SK-N-SH treated with all-trans-retinoic acid at 6 μM for 48 hours (cell line): Measurements from ENCODE around the gene THAP2.

Experiments
- ARNTL ChIP-seq: fragments of 450-650 bp; formaldehyde crosslinking; IDR thresholded peaks from 2 replicates; pipeline ENCODE4 v1.5.0; 2020; ENCODE audit warnings: low read depth, mild to moderate bottlenecking, moderate library complexity, borderline replicate concordance
- ESRRG ChIP-seq: fragments of 250-450 bp; sonication (Bioruptor Pico); IDR thresholded peaks from 2 replicates; pipeline ENCODE4 v1.6.1; 2021; ENCODE audit warnings: mild to moderate bottlenecking
- GLIS3 ChIP-seq: fragments of 250-450 bp; sonication (Bioruptor Pico); IDR thresholded peaks from 2 replicates; pipeline ENCODE4 v1.5.0; 2020; ENCODE audit warnings: mild to moderate bottlenecking, moderate library complexity
- SNAI2 ChIP-seq: fragments of 250-450 bp; sonication (Bioruptor Pico); IDR thresholded peaks from 2 replicates; pipeline ENCODE4 v1.5.0; 2020; ENCODE audit warnings: mild to moderate bottlenecking, moderate library complexity
- TCF4 ChIP-seq: fragments of 250-450 bp; sonication (Bioruptor Pico); IDR thresholded peaks from 2 replicates; pipeline ENCODE4 v1.8.0; 2021; ENCODE audit warnings: mild to moderate bottlenecking, moderate library complexity, borderline replicate concordance
- ZC3H10 ChIP-seq: fragments of 250-450 bp; sonication (Bioruptor Pico); IDR thresholded peaks from 2 replicates; pipeline ENCODE4 v1.5.1; 2021; ENCODE audit warnings: mild to moderate bottlenecking, moderate library complexity
- ZFP30 ChIP-seq: fragments of 450-650 bp; formaldehyde crosslinking; IDR thresholded peaks from 2 replicates; pipeline ENCODE4 v1.5.0; 2022; ENCODE audit warnings: mild to moderate bottlenecking, moderate library complexity
- ZNF565 ChIP-seq: fragments of 450-650 bp; formaldehyde crosslinking; conservative IDR thresholded peaks from 2 replicates; pipeline ENCODE4 v1.5.0; 2020; ENCODE audit warnings: low read depth, mild to moderate bottlenecking, moderate library complexity
- ZNF70 ChIP-seq: fragments of 450-650 bp; formaldehyde crosslinking; IDR thresholded peaks from 2 replicates; pipeline ENCODE4 v1.5.0; 2020; ENCODE audit warnings: mild to moderate bottlenecking, moderate library complexity
- ZNF8 ChIP-seq: fragments of 450-650 bp; formaldehyde crosslinking; IDR thresholded peaks from 2 replicates; pipeline ENCODE4 v1.5.0; 2020; ENCODE audit warnings: mild to moderate bottlenecking, moderate library complexity
- TF ChIP-seq, protein P1 (sequence below): fragments of 250-450 bp; sonication (Bioruptor Pico); IDR thresholded peaks from 2 replicates; pipeline ENCODE4 v1.8.0; 2020; ENCODE audit warnings: mild to moderate bottlenecking, moderate library complexity, borderline replicate concordance
- TF ChIP-seq, protein P2 (sequence below): fragments of 250-450 bp; sonication (Bioruptor Pico); IDR thresholded peaks from 2 replicates; pipeline ENCODE4 v1.8.0; 2021; ENCODE audit warnings: low read depth, mild to moderate bottlenecking, moderate library complexity, borderline replicate concordance
- TF ChIP-seq, protein P3 (sequence below): fragments of 250-450 bp; sonication (Bioruptor Pico); IDR thresholded peaks from 2 replicates; pipeline ENCODE4 v1.5.1; 2020; ENCODE audit warnings: low read depth, mild to moderate bottlenecking, moderate library complexity
- TF ChIP-seq, protein P4 (sequence below): fragments of 250-450 bp; sonication (Bioruptor Pico); IDR thresholded peaks from 2 replicates; pipeline ENCODE4 v1.5.0; 2020; ENCODE audit warnings: mild to moderate bottlenecking, moderate library complexity

DNA sequence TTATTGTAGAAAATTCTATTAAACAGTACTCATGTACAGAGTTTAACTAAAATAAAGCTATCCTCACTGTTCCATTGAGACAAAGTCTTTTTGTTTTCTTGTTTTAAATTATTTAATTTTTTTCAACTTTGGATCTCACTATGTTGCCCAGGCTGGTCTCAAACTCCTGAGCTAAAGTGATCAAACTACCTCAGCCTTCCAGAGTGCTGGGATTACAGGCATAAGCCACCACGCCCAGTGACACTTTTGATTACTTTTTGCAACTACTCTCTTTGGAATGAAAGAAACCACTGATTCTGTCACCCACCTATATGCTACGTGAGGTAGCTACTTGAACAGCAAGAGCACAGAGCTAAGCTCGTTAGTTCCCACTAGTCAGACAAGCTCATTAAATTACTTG is 17.6 kb upstream of the THAP2 start:
- no peak for TF ChIP-seq ZNF565
- TF ChIP-seq TCF4 (CRISPR knock-in tag): no peak
- TF ChIP-seq, protein P1, sequence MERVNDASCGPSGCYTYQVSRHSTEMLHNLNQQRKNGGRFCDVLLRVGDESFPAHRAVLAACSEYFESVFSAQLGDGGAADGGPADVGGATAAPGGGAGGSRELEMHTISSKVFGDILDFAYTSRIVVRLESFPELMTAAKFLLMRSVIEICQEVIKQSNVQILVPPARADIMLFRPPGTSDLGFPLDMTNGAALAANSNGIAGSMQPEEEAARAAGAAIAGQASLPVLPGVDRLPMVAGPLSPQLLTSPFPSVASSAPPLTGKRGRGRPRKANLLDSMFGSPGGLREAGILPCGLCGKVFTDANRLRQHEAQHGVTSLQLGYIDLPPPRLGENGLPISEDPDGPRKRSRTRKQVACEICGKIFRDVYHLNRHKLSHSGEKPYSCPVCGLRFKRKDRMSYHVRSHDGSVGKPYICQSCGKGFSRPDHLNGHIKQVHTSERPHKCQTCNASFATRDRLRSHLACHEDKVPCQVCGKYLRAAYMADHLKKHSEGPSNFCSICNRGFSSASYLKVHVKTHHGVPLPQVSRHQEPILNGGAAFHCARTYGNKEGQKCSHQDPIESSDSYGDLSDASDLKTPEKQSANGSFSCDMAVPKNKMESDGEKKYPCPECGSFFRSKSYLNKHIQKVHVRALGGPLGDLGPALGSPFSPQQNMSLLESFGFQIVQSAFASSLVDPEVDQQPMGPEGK (CRISPR knock-in tag): no peak
- TF ChIP-seq, protein P2, sequence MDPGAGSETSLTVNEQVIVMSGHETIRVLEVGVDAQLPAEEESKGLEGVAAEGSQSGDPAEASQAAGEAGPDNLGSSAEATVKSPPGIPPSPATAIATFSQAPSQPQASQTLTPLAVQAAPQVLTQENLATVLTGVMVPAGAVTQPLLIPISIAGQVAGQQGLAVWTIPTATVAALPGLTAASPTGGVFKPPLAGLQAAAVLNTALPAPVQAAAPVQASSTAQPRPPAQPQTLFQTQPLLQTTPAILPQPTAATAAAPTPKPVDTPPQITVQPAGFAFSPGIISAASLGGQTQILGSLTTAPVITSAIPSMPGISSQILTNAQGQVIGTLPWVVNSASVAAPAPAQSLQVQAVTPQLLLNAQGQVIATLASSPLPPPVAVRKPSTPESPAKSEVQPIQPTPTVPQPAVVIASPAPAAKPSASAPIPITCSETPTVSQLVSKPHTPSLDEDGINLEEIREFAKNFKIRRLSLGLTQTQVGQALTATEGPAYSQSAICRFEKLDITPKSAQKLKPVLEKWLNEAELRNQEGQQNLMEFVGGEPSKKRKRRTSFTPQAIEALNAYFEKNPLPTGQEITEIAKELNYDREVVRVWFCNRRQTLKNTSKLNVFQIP: no peak
- no peak for TF ChIP-seq ARNTL (CRISPR knock-in tag)
- TF ChIP-seq GLIS3 (CRISPR knock-in tag): no peak
- no peak for TF ChIP-seq ZNF8 (CRISPR knock-in tag)
- no peak for TF ChIP-seq SNAI2 (CRISPR knock-in tag)
- TF ChIP-seq, protein P3, sequence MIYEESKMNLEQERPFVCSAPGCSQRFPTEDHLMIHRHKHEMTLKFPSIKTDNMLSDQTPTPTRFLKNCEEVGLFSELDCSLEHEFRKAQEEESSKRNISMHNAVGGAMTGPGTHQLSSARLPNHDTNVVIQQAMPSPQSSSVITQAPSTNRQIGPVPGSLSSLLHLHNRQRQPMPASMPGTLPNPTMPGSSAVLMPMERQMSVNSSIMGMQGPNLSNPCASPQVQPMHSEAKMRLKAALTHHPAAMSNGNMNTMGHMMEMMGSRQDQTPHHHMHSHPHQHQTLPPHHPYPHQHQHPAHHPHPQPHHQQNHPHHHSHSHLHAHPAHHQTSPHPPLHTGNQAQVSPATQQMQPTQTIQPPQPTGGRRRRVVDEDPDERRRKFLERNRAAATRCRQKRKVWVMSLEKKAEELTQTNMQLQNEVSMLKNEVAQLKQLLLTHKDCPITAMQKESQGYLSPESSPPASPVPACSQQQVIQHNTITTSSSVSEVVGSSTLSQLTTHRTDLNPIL (CRISPR knock-in tag): no peak
- TF ChIP-seq ZNF70 (CRISPR knock-in tag): no peak
- TF ChIP-seq ZC3H10 (CRISPR knock-in tag): no peak
- TF ChIP-seq, protein P4, sequence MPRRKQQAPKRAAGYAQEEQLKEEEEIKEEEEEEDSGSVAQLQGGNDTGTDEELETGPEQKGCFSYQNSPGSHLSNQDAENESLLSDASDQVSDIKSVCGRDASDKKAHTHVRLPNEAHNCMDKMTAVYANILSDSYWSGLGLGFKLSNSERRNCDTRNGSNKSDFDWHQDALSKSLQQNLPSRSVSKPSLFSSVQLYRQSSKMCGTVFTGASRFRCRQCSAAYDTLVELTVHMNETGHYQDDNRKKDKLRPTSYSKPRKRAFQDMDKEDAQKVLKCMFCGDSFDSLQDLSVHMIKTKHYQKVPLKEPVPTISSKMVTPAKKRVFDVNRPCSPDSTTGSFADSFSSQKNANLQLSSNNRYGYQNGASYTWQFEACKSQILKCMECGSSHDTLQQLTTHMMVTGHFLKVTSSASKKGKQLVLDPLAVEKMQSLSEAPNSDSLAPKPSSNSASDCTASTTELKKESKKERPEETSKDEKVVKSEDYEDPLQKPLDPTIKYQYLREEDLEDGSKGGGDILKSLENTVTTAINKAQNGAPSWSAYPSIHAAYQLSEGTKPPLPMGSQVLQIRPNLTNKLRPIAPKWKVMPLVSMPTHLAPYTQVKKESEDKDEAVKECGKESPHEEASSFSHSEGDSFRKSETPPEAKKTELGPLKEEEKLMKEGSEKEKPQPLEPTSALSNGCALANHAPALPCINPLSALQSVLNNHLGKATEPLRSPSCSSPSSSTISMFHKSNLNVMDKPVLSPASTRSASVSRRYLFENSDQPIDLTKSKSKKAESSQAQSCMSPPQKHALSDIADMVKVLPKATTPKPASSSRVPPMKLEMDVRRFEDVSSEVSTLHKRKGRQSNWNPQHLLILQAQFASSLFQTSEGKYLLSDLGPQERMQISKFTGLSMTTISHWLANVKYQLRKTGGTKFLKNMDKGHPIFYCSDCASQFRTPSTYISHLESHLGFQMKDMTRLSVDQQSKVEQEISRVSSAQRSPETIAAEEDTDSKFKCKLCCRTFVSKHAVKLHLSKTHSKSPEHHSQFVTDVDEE (CRISPR knock-in tag): no peak
- no peak for TF ChIP-seq ZFP30
- TF ChIP-seq ESRRG (CRISPR knock-in tag): no peak
